GM03348 (cell line): ENCODE results near the gene LRTM1.

Source experiments
- DNase-seq: peaks from one replicate; pipeline ENCODE4 v3.0.0; 2012; ENCODE audit warnings: low spot score

Gene LRTM1

GRCh38 chr3:54891540-54891897, 36.3 kb downstream of the LRTM1 start:
- DNase-seq: peak; percentile 95

- DNase-seq: no peak
These were observed 38.1 kb downstream of the LRTM1 start for GRCh38 chr3:54889731-54890130.

- DNase-seq: no peak
These were observed 39.0 kb downstream of the LRTM1 start for GRCh38 chr3:54888873-54889272.

- DNase-seq: no peak
These were observed 39.7 kb downstream of the LRTM1 start for GRCh38 chr3:54888162-54888561.

- peak; percentile 83 for DNase-seq
These were observed 45.6 kb downstream of the LRTM1 start for GRCh38 chr3:54882129-54882833.

GRCh38 chr3:54878145-54878544, 49.7 kb downstream of the LRTM1 start:
- DNase-seq: no peak

GRCh38 chr3:54877730-54878129, 50.1 kb downstream of the LRTM1 start:
- no peak for DNase-seq

- no peak for DNase-seq
These were observed 51.2 kb downstream of the LRTM1 start for GRCh38 chr3:54876694-54877093.

GRCh38 chr3:54875596-54876268, 52.1 kb downstream of the LRTM1 start:
- no peak for DNase-seq

GRCh38 chr3:54874816-54875556, 52.9 kb downstream of the LRTM1 start:
- DNase-seq: no peak

GRCh38 chr3:54873059-54874010, 54.5 kb downstream of the LRTM1 start:
- no peak for DNase-seq

GRCh38 chr3:54871867-54872266, 56.0 kb downstream of the LRTM1 start:
- no peak for DNase-seq

- DNase-seq: peak; percentile 91
These were observed 57.4 kb downstream of the LRTM1 start for GRCh38 chr3:54870423-54870822.
